Activated B cell treated with CpG ODN at 0.5 μM for 24 hours (primary cell): Measurements from ENCODE around the gene PHIP. TPM values are rescaled to one million over a fixed set of nuclear protein-coding genes. Genes with fewer than 3 reads are reported as not detected.
A peak's percentile ranks its signal among the peaks of the same experiment; 100 is the strongest.

Source experiments
- ATAC-seq: fragments of 200-7000 bp; cut with Tn5 transposase; one replicate; pipeline ENCODE4 v1.10.0; 2021; ENCODE audit warnings: low read depth, mild to moderate bottlenecking, moderate library complexity
- CTCF ChIA-PET: fragments of 350-600 bp; sonication (Branson Sonifier 250); formaldehyde crosslinking; loops from one replicate; lab custom pipeline; 2021; ENCODE audit warnings: antibody characterized with exemption; lab: Charles Lee
- POLR2A ChIA-PET: fragments of 350-600 bp; sonication (Branson Sonifier 250); formaldehyde crosslinking; loops from one replicate; lab custom pipeline; 2021; ENCODE audit warnings: antibody characterized with exemption; lab: Charles Lee
- DNase-seq: peaks from one replicate; pipeline ENCODE4 v3.0.0; 2022
- H3K27ac Mint-ChIP-seq: one replicate; pipeline ENCODE4 v1.8.0; 2020; ENCODE audit warnings: mixed read lengths
- H3K27me3 Mint-ChIP-seq: one replicate; pipeline ENCODE4 v1.8.0; 2021; ENCODE audit warnings: mixed read lengths
- H3K36me3 Mint-ChIP-seq: one replicate; pipeline ENCODE4 v1.8.0; 2021; ENCODE audit warnings: low read depth, mixed read lengths
- H3K4me1 Mint-ChIP-seq: one replicate; pipeline ENCODE4 v1.8.0; 2021; ENCODE audit warnings: mixed read lengths
- H3K4me3 Mint-ChIP-seq: one replicate; pipeline ENCODE4 v1.8.0; 2020; ENCODE audit warnings: mild to moderate bottlenecking, mixed read lengths
- H3K9me3 Mint-ChIP-seq: one replicate; pipeline ENCODE4 v1.8.0; 2020; ENCODE audit warnings: mixed read lengths
- intact Hi-C: fragments of 100-400 bp; cut with micrococcal nuclease; formaldehyde crosslinking; loops from one replicate; pipeline ENCODE4 v1.15.1; 2024
- total RNA-seq: library from RNA; stranded (reverse); gene quantifications from 2 replicates; pipeline ENCODE4 v1.2.3, GENCODE V29; 2022
- TF ChIP-seq, protein P1 (sequence below): fragments of 200-600 bp; IDR thresholded peaks from one replicate; pipeline ENCODE4 v1.8.0; 2022; ENCODE audit warnings: antibody characterized with exemption, mild to moderate bottlenecking

PHIP gene
- total RNA-seq, 1 donor from 2014 or later, result 32.3 TPM

DNA sequence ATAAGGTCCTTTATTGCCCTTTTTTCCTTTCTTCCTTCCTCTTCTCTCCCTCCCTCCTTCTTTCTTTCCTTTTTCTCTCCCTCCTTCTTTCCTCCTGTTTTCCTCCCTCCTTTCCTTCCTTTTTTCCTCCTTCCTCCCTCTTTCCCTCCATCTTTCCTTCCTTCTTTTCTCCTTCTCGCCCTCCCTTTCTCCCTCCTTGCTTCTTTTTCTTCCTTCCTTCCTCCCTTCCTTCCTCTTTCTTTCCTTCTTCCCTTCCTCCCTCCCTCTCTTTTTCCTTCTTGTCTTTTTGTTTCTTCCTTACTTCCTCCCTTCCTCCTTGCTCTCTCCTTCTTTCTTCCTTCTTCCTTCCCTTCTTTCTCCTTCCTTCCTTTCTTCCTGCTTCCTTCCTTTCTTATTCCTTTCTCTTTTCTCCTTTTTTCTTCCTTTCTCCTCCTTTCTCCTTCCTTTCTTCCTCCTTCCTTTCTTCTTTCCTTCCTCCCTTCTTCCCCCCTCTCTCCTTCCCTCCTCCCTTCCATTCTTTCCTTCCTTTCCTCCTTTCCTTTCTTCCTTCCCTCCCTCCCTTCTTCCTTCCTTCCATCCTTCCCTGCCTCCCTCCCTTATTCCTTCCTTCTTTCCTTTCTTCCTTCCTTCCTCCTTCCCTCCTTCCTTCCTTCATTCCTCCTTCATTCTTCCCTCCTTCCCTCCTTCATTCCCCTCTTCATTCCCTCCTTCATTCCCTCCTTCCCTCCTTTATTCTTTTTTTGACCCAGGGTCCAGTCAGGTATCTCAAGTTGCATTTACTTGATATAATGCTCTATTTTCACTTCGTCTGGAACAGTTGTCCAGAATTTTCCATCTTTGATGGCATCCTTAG lies 11.7 kb upstream of the PHIP start:
- no peak overlapping the region for H3K27ac Mint-ChIP-seq
- ATAC-seq (no peak), DNase-seq (no peak)
- no peaks in the 10 kb centered on the region for H3K4me1 Mint-ChIP-seq
- CTCF ChIA-PET, result no interaction called here
- no peaks in the 10 kb centered on the region for H3K36me3 Mint-ChIP-seq
- no peaks in the 10 kb centered on the region for H3K9me3 Mint-ChIP-seq
- TF ChIP-seq, protein P1, sequence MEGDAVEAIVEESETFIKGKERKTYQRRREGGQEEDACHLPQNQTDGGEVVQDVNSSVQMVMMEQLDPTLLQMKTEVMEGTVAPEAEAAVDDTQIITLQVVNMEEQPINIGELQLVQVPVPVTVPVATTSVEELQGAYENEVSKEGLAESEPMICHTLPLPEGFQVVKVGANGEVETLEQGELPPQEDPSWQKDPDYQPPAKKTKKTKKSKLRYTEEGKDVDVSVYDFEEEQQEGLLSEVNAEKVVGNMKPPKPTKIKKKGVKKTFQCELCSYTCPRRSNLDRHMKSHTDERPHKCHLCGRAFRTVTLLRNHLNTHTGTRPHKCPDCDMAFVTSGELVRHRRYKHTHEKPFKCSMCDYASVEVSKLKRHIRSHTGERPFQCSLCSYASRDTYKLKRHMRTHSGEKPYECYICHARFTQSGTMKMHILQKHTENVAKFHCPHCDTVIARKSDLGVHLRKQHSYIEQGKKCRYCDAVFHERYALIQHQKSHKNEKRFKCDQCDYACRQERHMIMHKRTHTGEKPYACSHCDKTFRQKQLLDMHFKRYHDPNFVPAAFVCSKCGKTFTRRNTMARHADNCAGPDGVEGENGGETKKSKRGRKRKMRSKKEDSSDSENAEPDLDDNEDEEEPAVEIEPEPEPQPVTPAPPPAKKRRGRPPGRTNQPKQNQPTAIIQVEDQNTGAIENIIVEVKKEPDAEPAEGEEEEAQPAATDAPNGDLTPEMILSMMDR, result no peak
- H3K4me3 Mint-ChIP-seq, result no peak overlapping the region
- POLR2A ChIA-PET, result no interaction called here
- intact Hi-C loops, result no loop called here
- H3K27me3 Mint-ChIP-seq, result peaks cover 10% of the 10 kb centered on the region

DNA sequence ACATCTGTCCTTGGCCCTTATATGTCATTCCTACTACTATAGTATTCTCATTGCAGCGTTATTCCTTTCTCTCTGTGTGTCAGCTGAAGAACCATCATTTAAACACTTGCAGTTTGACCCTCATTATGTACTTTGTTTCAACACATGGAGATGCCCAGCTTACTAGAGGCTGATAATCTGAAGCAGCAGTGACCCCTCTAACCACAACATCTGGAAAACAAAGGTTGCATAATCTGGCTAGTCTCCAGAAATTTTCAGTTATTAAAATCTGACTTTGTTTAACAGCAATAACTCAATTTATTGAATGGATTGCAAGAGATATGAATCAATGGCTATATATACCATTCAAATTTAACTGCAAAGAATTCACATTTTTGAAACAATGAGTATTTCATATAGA lies 6.6 kb upstream of the PHIP start:
- ChIA-PET POLR2A (no interaction called here), CTCF (no interaction called here)
- DNase-seq (no peak), ATAC-seq (no peak)
- no peak overlapping the region for H3K4me3 Mint-ChIP-seq
- H3K4me1 Mint-ChIP-seq, result peaks cover 3% of the 10 kb centered on the region
- H3K9me3 Mint-ChIP-seq, result no peaks in the 10 kb centered on the region
- no peak overlapping the region for H3K27ac Mint-ChIP-seq
- intact Hi-C loops, result no loop called here
- no peaks in the 10 kb centered on the region for H3K36me3 Mint-ChIP-seq
- TF ChIP-seq, protein P1, result no peak
- H3K27me3 Mint-ChIP-seq, result peaks cover 9% of the 10 kb centered on the region

DNA sequence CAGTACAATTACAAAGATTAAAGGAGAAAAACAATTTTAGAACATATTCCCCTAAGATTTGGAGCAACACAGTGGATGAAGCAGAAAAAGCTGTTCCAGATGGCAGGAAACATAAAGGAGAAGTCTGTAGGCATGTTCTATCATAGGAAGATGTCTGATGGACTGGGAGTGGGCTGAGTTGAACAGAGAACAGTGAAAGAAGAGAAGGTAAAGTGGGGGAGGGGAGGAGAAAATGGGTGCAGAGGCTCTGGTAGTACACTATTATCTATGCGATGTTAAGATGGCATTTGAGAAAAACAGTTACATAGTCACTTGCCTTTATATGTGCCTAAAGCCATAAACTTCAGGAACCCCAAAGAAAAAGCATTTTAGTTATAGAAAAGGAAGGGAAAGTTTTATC lies 4.2 kb upstream of the PHIP start:
- Mint-ChIP-seq H3K36me3 (peaks cover 6% of the 10 kb centered on the region), H3K27me3 (peaks cover 5% of the 10 kb centered on the region), H3K4me1 (peaks cover 14% of the 10 kb centered on the region), H3K27ac (no peak overlapping the region), H3K9me3 (no peaks in the 10 kb centered on the region), H3K4me3 (no peak overlapping the region)
- POLR2A ChIA-PET, result no interaction called here
- DNase-seq, result no peak
- TF ChIP-seq, protein P1, result no peak
- no peak for ATAC-seq
- CTCF ChIA-PET, result no interaction called here
- intact Hi-C loops, result no loop called here

DNA sequence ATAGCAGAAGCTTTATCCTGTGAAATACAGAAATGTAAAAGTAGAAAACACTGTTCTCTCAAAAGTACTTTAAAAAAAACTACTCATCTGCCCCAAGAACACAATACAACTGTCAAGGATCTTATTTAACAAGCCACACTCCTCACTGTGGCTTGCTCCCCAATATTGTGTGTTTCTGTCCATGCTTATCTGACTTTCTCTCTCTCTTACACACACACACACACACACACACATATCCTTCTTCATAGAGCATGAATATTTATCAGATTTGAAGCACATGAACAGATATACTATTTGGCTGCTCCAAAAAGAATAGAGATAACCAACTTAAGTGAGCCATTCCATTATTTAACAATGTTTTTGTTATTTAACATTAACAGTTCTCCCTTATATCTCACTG lies 3.6 kb upstream of the PHIP start:
- TF ChIP-seq, protein P1, result no peak

DNA sequence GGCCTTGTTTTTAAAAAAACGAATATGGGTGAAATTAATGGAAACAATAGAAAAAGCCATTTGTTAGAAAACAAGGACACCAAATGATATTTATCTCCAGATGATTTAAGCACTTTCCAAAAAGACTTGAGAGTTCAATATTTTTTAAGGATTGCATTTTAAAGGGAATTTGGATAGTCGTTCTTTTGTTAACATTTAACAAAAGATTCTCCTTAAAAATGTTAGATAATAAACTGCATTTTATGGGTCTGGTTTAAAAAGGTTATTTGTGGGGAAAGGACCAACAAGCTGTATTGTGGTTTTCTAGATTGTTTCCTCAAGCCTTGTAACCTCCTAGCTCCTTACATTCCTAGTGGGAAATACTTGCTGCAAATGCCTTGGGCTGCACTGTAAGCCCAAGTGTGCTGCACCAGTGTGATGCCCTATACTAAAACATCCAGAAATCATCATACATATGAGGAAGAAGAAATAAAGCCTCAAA lies 1.5 kb upstream of the PHIP start:
- Mint-ChIP-seq H3K4me1 (peaks cover 37% of the 10 kb centered on the region), H3K27me3 (peaks cover 5% of the 10 kb centered on the region), H3K36me3 (peaks cover 17% of the 10 kb centered on the region), H3K9me3 (no peaks in the 10 kb centered on the region), H3K27ac (no peak overlapping the region), H3K4me3 (peak overlapping the region; percentile 87)
- intact Hi-C loops, result loop anchor here (2.0 kb wide), 1 partner anchor 699 kb away; no protein-coding TSS in a partner anchor
- ChIA-PET CTCF (no interaction called here), POLR2A (no interaction called here)
- ATAC-seq (no peak), DNase-seq (no peak)
- TF ChIP-seq, protein P1, result no peak

More for the DNA sequence above, 3.6 kb upstream of the PHIP start:
- H3K27me3 Mint-ChIP-seq, result peaks cover 5% of the 10 kb centered on the region
- no peaks in the 10 kb centered on the region for H3K9me3 Mint-ChIP-seq
- intact Hi-C loops, result no loop called here
- H3K4me3 Mint-ChIP-seq, result no peak overlapping the region
- CTCF ChIA-PET, result no interaction called here
- H3K27ac Mint-ChIP-seq, result no peak overlapping the region
- H3K36me3 Mint-ChIP-seq, result peaks cover 9% of the 10 kb centered on the region
- peaks cover 16% of the 10 kb centered on the region for H3K4me1 Mint-ChIP-seq
- ATAC-seq, result no peak
- DNase-seq, result no peak
- POLR2A ChIA-PET, result no interaction called here
